ENCODE measurements around the gene ZMYND8.

ZMYND8 gene

GRCh38 chr20:47173596-47174216 lies 182.8 kb downstream of the ZMYND8 start:
- no peak for DNase-seq
- ATAC-seq (replicated peaks) = no peak

GRCh38 chr20:47172579-47172978 lies 183.9 kb downstream of the ZMYND8 start:
- ATAC-seq (replicated peaks) = no peak
- no peak overlapping the region for H3K4me3 Mint-ChIP-seq
- no peak overlapping the region for H3K27ac Mint-ChIP-seq
- no peaks in the 10 kb centered on the region for H3K9me3 Mint-ChIP-seq
- H3K36me3 Mint-ChIP-seq = no peaks in the 10 kb centered on the region
- peaks cover 28 to 39% of the 10 kb centered on the region in 2 donors for H3K27me3 Mint-ChIP-seq
- DNase-seq = no peak
- no peaks in the 10 kb centered on the region for H3K4me1 Mint-ChIP-seq

More at GRCh38 chr20:47173596-47174216, 182.8 kb downstream of the ZMYND8 start:
- Mint-ChIP-seq H3K27me3 (peaks cover 25 to 29% of the 10 kb centered on the region in 2 donors), H3K9me3 (no peaks in the 10 kb centered on the region), H3K36me3 (no peaks in the 10 kb centered on the region), H3K27ac (no peak overlapping the region), H3K4me3 (no peak overlapping the region), H3K4me1 (no peaks in the 10 kb centered on the region)

GRCh38 chr20:47167846-47168245 lies 188.7 kb downstream of the ZMYND8 start:
- H3K27ac Mint-ChIP-seq = no peak overlapping the region

GRCh38 chr20:47165376-47165865 lies 191.1 kb downstream of the ZMYND8 start:
- peaks cover 15 to 31% of the 10 kb centered on the region in 2 donors for H3K27me3 Mint-ChIP-seq
- no peak overlapping the region for H3K27ac Mint-ChIP-seq
- no peaks in the 10 kb centered on the region for H3K36me3 Mint-ChIP-seq
- no peak for ATAC-seq (replicated peaks)
- H3K4me3 Mint-ChIP-seq = no peak overlapping the region
- H3K4me1 Mint-ChIP-seq = no peaks in the 10 kb centered on the region
- DNase-seq = no peak
- peaks cover 0 to 3% of the 10 kb centered on the region in 2 donors for H3K9me3 Mint-ChIP-seq

More at GRCh38 chr20:47167846-47168245, 188.7 kb downstream of the ZMYND8 start:
- Mint-ChIP-seq H3K9me3 (peaks cover 0 to 3% of the 10 kb centered on the region in 2 donors), H3K4me1 (no peaks in the 10 kb centered on the region), H3K4me3 (no peak overlapping the region), H3K36me3 (no peaks in the 10 kb centered on the region), H3K27me3 (peaks cover 24 to 35% of the 10 kb centered on the region in 2 donors)
- ATAC-seq (replicated peaks) (no peak), DNase-seq (no peak)

DNA sequence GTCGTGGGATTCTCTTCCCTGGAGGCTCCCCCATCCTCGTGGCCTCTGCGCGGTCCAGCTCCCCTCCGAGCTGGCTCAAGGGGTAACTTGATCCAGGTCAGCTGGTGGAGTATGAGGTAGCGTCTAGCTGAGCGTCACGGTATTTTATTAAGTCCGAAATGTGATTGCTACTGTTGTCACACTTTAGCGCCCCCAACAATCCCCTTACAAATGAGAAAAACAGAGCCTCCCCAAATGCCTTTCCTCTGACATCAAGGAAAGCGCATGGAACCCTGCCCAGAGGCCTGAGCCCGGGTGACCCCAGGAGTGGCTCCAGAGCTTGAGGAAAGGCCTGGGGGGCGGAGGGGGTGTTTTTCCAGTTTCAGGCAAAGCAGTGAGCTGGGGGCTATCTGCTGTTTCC lies 192.4 kb downstream of the ZMYND8 start:
- H3K4me1 Mint-ChIP-seq = no peaks in the 10 kb centered on the region
- H3K27ac Mint-ChIP-seq = no peak overlapping the region
- H3K27me3 Mint-ChIP-seq = peaks cover 11 to 35% of the 10 kb centered on the region in 2 donors
- no peak for ATAC-seq (replicated peaks)
- peaks cover 0 to 3% of the 10 kb centered on the region in 2 donors for H3K9me3 Mint-ChIP-seq
- no peak for DNase-seq
- H3K36me3 Mint-ChIP-seq = no peaks in the 10 kb centered on the region
- no peak overlapping the region for H3K4me3 Mint-ChIP-seq

- DNase-seq = no peak
- no peaks in the 10 kb centered on the region for H3K36me3 Mint-ChIP-seq
Observed at GRCh38 chr20:47161411-47161810, 195.1 kb downstream of the ZMYND8 start.

DNA sequence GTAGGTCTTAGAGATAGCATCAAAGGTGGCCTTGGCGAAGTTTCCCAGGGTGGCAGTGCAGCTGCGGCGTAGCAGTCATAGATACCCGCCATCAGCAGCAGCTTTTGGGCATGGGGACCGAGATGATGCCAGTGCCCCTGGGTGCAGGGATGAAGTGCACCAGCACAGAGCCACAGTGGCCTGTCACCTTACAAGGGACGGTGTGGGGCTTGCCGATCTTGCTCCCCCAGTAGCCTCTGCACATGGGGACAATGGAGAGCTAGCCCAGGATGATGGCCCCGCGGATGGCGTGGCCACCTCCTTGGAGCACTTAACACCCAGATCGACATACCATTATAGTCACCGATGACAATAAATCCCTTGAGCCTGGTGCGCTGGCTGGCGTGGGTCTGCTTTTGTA lies 195.5 kb downstream of the ZMYND8 start:
- peaks cover 5 to 18% of the 10 kb centered on the region in 2 donors for H3K27me3 Mint-ChIP-seq
- no peak for DNase-seq
- H3K4me1 Mint-ChIP-seq = no peaks in the 10 kb centered on the region
- no peak overlapping the region for H3K27ac Mint-ChIP-seq
- no peak overlapping the region for H3K4me3 Mint-ChIP-seq
- no peak for ATAC-seq (replicated peaks)
- peaks cover 0 to 3% of the 10 kb centered on the region in 2 donors for H3K9me3 Mint-ChIP-seq
- no peaks in the 10 kb centered on the region for H3K36me3 Mint-ChIP-seq

More at GRCh38 chr20:47161411-47161810, 195.1 kb downstream of the ZMYND8 start:
- peaks cover 0 to 3% of the 10 kb centered on the region in 2 donors for H3K9me3 Mint-ChIP-seq
- H3K27me3 Mint-ChIP-seq = peaks cover 5 to 18% of the 10 kb centered on the region in 2 donors
- H3K4me3 Mint-ChIP-seq = no peak overlapping the region
- H3K27ac Mint-ChIP-seq = no peak overlapping the region
- ATAC-seq (replicated peaks) = no peak
- H3K4me1 Mint-ChIP-seq = no peaks in the 10 kb centered on the region

DNA sequence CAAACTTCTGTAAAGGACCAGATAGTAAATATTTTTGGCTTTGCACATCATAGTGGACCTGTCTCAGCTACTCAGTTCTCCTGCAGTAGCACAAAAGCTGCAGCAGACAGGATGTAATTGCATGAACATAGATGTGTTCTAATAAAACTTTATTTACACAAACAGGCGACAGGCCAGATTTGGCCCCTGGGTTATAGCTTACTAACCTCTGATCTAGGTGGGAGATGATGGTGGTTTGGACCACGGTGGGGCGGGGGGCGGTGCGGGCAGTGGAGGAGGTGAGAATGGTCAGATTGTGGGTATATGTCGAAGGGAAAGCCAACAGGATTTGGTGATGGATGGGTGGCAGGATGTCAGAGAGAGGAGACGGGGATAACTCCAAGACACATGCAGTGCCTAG lies 196.3 kb downstream of the ZMYND8 start:
- Mint-ChIP-seq H3K27me3 (peaks cover 5 to 18% of the 10 kb centered on the region in 2 donors), H3K36me3 (no peaks in the 10 kb centered on the region), H3K4me1 (no peaks in the 10 kb centered on the region), H3K4me3 (no peak overlapping the region), H3K27ac (no peak overlapping the region), H3K9me3 (peaks cover 0 to 3% of the 10 kb centered on the region in 2 donors)
- ATAC-seq (replicated peaks) (no peak), DNase-seq (no peak)
